Aorta (tissue), 5 donors: ENCODE measurements around the gene SNX9. TPM values are rescaled to one million over a fixed set of nuclear protein-coding genes. Genes with fewer than 3 reads are reported as not detected.
"Not testable (repeated sequence)": the region's sequence is repeated elsewhere in the genome, so short reads cannot be mapped to it uniquely, and the experiment has no call there.

Experiments
- ATAC-seq: fragments of 200-7000 bp; cut with Tn5 transposase; one replicate; pipeline ENCODE4 v1.9.1; 2022; ENCODE audit warnings: moderate library complexity; ENCODE audit not compliant: low FRiP score
- DNase-seq, 2 donors: peaks; one replicate each; pipeline ENCODE4 v3.0.0-alpha.2; 2020
- H3K27ac ChIP-seq, 2 donors: one replicate each; pipeline ENCODE4 v1.5.1; 2013; ENCODE audit warnings: low read length in 2 of 2, mild to moderate bottlenecking in 2 of 2, moderate library complexity in 2 of 2, control low read depth in 1 of 2, inconsistent platforms in 1 of 2, low read depth in 1 of 2
- H3K27me3 ChIP-seq, 2 donors: one replicate each; pipeline ENCODE4 v1.6.1; 2013; ENCODE audit warnings: control low read depth in 1 of 2, low read length in 1 of 2, mild to moderate bottlenecking in 1 of 2, moderate library complexity in 1 of 2; ENCODE audit not compliant: insufficient read depth in 2 of 2, control insufficient read depth in 1 of 2
- H3K36me3 ChIP-seq, 2 donors: one replicate each; pipeline ENCODE4 v1.6.1; 2013; ENCODE audit warnings: control low read depth in 1 of 2, low read length in 1 of 2, mild to moderate bottlenecking in 1 of 2; ENCODE audit not compliant: insufficient read depth in 2 of 2, control insufficient read depth in 1 of 2
- H3K4me1 ChIP-seq, 2 donors: one replicate each; pipeline ENCODE4 v1.6.1; 2013; ENCODE audit warnings: low read length in 2 of 2, control low read depth in 1 of 2, mild to moderate bottlenecking in 1 of 2, moderate library complexity in 1 of 2; ENCODE audit not compliant: insufficient read depth in 2 of 2, control insufficient read depth in 1 of 2
- H3K4me3 ChIP-seq, 2 donors: one replicate each; pipeline ENCODE4 v1.5.1; 2013; ENCODE audit warnings: low read length in 2 of 2, control low read depth in 1 of 2, mild to moderate bottlenecking in 1 of 2
- H3K9me3 ChIP-seq: one replicate; pipeline ENCODE4 v1.6.1; 2013; ENCODE audit warnings: mild to moderate bottlenecking, low read length; ENCODE audit not compliant: control insufficient read depth
- WGBS, 2 donors: extraction: QIAGEN DNeasy Blood & Tissue Kit; methylation state at CpG; one replicate each; pipeline ENCODE4 v1.1.7; 2013; 5-methylcytosine and 5-hydroxymethylcytosine counted together
- intact Hi-C, 2 donors: fragments of 100-400 bp; cut with DNase I; formaldehyde crosslinking; loops; one replicate each; pipeline versions ENCODE4 v1.14.2 to v1.15.0; 2022
- polyA plus RNA-seq, 2 donors: library from polyadenylated mRNA; stranded (reverse); fragments of 200-250 nt; gene quantifications; one replicate each; pipeline ENCODE4 v1.2.3, GENCODE V29; 2013
- total RNA-seq, 2 donors: library from RNA; stranded (reverse); fragmentation: NEBNext Ultra II Directional; extraction: Animal tissue kit (Norgen Biotek cat#: 25700); gene quantifications; one replicate each; pipeline ENCODE4 v1.2.1, GENCODE V29; 2021
- donor health status: healthy with polysubstance abuse.
- donor health status: Bipolar disorder and iron deficiency.
- donor health status: DM: no; HTN: no; CAD: no.
- donor health status: DM: no; HTN: no; CAD: no.
- donor health status: DM: yes; HTN: yes; CAD: no.

Gene SNX9
- total and polyA plus RNA-seq, 4 donors, result 50.6 to 95.5 (median 82.1) TPM

DNA sequence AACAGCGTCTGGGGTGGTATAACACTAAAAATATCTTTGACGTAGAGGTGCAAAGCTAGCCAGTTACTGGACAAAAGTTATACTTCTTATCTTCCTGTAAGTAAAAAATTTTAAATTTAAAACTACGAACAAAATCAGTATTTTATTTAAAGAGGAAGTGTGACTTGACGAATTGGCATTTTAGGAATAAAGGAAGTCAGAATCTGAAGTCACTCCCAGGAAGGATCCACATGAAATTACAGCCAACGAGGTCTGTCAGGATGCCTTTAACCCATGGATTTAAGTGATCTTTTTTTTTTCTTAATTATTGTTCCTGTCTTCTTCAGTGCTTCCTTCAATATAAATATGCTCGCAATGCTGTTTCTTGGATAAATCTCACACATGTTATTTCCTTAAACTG, 27.2 kb upstream of the SNX9 start:
- H3K27ac ChIP-seq, result no peak overlapping the region
- H3K9me3 ChIP-seq, result no peaks in the 10 kb centered on the region
- WGBS, 2 donors, result 15 to 18% methylated on average over 6 of the region's 6 CpGs
- DNase-seq (no peak), ATAC-seq (no peak)
- H3K4me1 ChIP-seq, result no peaks in the 10 kb centered on the region
- intact Hi-C loops, result no loop called here
- no peaks in the 10 kb centered on the region for H3K36me3 ChIP-seq
- no peaks in the 10 kb centered on the region for H3K27me3 ChIP-seq
- no peak overlapping the region for H3K4me3 ChIP-seq

DNA sequence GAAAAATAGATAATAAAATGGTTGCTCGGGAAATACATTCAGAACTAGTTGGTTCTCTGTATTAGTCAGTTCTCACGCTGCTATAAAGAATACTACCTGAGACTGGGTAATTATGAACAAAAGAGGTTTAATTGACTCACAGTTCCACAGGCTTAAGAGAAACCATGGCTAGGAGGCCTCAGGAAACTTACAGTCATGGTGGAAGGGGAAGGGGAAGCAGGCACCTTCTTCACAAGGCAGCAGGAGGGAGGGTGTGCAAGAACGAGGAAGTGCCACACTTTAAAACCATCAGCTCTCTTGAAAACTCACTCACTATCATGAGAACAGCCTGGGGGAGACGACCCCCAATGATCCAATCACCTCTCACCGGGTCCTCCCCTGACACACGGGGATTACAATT, 24.2 kb upstream of the SNX9 start:
- intact Hi-C loops, result no loop called here

DNA sequence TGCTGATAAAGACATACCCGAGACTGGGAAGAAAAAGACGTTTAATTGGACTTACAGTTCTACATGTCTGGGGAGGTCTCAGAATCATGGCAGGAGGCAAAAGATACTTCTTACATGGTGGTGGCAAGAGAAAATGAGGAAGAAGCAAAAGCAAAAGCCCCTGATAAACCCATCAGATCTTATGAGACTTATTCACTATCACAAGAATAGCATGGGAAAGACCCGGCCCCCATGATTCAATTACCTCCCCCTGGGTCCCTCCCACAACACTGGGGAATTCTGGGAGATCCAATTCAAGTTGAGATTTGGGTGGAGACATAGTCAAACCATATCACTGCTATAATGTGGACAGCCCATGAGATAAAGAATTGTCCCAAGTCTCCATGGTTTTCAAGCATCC, 23.5 kb upstream of the SNX9 start:
- H3K27ac ChIP-seq, ATAC-seq, H3K9me3 ChIP-seq, H3K4me1 ChIP-seq, intact Hi-C loops, H3K36me3 ChIP-seq, H3K4me3 ChIP-seq, DNase-seq, H3K27me3 ChIP-seq: not testable (repeated sequence)
- 83 to 91% methylated on average over 3 of the region's 3 CpGs for WGBS, 2 donors

More for the DNA sequence above, 24.2 kb upstream of the SNX9 start:
- Histone ChIP-seq H3K4me3 (no peak overlapping the region), H3K4me1 (no peaks in the 10 kb centered on the region), H3K27ac (no peak overlapping the region), H3K27me3 (no peaks in the 10 kb centered on the region), H3K9me3 (no peaks in the 10 kb centered on the region), H3K36me3 (no peaks in the 10 kb centered on the region)
- 89 to 94% methylated on average over 6 of the region's 6 CpGs for WGBS, 2 donors
- no peak for DNase-seq
- ATAC-seq, result no peak

DNA sequence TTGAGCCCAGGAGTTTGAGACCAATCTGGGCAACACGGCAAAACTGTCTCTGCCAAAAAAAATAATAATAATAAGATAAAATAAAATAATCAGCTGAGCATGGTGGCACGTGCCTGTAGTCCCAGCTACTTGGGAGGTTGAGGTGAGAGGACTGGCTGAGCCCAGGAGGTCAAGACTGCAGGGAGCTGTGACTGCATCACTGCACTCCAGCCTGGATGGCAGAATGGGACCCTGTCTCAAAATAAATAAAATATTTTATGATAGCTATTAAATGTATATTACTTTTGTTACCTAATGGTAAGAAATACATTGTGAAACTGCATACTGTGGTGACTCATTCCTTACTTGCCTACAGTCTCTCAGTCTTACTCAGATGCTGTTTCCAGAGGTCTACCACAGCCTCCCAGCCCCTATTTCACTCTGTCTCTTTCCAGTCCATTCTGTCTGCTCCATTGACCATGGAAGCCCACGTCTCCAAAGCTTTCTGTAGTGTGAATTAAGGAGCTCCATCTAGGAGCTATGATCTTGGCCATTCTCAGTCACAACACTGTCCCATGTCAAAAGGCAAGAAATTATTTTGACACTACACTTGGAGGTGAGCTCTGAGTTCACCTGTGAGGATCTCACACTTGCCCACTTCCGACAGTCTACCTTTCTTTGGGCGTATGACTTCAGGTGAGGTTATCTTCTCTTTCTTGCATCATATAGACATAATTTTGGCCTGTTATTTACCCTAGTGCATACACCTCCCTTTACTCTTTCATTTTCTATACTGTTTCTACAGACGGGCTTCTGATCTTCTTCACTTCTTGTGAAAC, 22.4 kb upstream of the SNX9 start:
- H3K27ac ChIP-seq, result no peak overlapping the region
- DNase-seq (no peak), ATAC-seq (no peak)
- H3K4me3 ChIP-seq, result no peak overlapping the region
- intact Hi-C loops, result no loop called here
- 77 to 81% methylated on average over 6 of the region's 6 CpGs for WGBS, 2 donors
- no peaks in the 10 kb centered on the region for H3K27me3 ChIP-seq
- no peaks in the 10 kb centered on the region for H3K36me3 ChIP-seq
- no peaks in the 10 kb centered on the region for H3K4me1 ChIP-seq
- H3K9me3 ChIP-seq, result no peaks in the 10 kb centered on the region

DNA sequence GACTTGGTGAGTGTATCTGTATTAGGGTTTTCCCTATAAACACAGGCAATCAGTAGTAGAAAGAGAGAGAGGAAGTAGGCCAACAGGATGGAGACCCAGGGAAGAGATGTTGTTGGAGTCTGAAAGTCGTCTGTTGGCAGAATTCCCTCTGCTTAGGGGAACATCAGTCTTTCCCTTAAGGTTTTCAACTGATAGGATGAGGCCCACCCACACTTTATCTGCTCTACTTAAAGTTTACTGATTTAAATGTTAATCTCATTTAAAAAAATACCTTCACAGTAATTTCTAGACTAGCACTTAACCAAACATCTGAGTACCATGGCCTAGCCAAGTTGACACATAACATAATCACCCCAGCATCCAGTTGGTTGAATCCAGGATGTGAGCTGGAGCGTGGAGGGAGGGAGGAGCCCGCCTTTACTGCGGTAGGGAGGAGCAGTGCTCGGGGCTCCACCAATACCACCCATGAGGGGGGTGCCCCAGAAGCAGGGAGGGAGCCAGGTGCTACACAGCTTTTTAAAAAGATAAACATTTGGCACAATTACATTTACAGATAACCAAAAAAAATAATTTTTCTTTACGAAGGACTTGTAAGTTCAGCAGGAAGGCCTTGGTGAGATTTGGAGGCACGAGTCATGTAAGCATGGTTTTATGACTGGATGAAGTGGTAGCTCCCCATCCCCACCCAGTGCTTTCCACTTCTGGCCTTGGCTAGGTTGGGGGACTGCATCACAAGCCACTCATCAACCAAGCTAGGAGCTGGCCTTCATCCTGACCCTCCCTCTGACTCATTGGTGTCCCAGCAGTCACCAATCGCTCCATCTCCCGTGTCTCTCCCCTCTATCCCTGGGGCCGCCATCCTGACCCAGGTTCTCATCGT, 18.4 kb upstream of the SNX9 start:
- H3K27me3 ChIP-seq, result no peaks in the 10 kb centered on the region
- ATAC-seq (no peak), DNase-seq (no peak)
- no peaks in the 10 kb centered on the region for H3K9me3 ChIP-seq
- H3K4me3 ChIP-seq, result no peak overlapping the region
- no peaks in the 10 kb centered on the region for H3K4me1 ChIP-seq
- no peak overlapping the region for H3K27ac ChIP-seq
- WGBS, 2 donors, result 89 to 91% methylated on average over 11 of the region's 11 CpGs
- no peaks in the 10 kb centered on the region for H3K36me3 ChIP-seq
- intact Hi-C loops, result no loop called here

DNA sequence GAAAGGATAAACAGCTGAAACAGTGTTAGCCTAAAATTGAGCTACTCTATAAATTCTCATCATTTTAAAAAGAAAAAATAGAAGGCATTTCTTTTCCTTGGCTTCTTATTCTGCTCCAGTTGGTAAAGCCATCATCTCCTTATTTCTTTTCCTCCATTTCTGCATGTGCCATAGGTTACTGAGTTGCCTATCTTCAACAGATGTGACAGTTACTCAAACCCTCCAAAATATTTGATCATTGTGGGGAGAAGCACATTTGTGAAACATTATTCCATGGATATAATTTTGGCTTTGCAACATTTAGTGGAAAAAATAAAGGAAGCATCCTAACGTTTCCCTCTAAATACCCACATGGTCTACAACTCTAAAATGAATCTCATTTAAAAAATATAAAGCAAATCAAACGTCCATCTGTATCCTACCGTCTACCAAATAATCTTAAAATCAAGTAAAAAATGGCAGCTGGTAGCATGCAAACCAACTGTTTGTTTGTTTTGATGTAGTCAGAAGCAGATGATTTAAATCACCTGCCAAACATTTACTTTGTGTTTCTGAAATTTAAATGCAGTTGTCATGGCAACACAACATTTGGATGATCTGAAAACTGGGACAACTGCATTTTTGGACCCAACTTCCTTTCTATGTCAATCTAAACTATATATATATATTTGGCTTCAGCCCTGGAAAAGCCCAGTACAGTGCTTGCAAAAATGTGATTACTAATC, 16.8 kb upstream of the SNX9 start:
- Histone ChIP-seq H3K9me3 (no peaks in the 10 kb centered on the region), H3K27me3 (no peaks in the 10 kb centered on the region), H3K36me3 (no peaks in the 10 kb centered on the region), H3K4me3 (no peak overlapping the region), H3K27ac (no peak overlapping the region), H3K4me1 (no peaks in the 10 kb centered on the region)
- ATAC-seq (no peak), DNase-seq (no peak)
- intact Hi-C loops, result no loop called here
- WGBS, 2 donors, result 73 to 76% methylated on average over 3 of the region's 3 CpGs

DNA sequence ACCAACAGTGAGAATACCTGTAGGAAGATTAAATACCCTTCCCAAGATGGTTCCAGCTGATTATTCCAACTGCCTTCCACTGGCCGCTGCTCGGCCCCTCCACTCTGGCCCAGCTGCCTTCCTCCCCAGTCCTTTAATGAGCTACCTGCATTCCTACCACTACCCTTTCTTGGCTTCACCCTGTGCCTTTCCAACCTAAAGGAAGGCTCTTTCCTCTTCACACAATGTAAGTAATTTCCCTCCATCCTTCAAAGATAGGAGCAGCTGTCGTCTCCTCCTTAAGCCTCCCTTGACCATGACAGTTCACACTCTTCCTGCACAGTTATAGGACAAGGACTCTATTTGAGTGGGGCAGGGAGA, 16.2 kb upstream of the SNX9 start:
- Histone ChIP-seq H3K27me3 (no peaks in the 10 kb centered on the region), H3K27ac (no peak overlapping the region), H3K4me1 (no peaks in the 10 kb centered on the region), H3K9me3 (no peaks in the 10 kb centered on the region), H3K36me3 (no peaks in the 10 kb centered on the region), H3K4me3 (no peak overlapping the region)
- no peak for DNase-seq
- no peak for ATAC-seq
- intact Hi-C loops, result no loop called here
- WGBS, 2 donors, result 96 to 98% methylated on average over 3 of the region's 3 CpGs

DNA sequence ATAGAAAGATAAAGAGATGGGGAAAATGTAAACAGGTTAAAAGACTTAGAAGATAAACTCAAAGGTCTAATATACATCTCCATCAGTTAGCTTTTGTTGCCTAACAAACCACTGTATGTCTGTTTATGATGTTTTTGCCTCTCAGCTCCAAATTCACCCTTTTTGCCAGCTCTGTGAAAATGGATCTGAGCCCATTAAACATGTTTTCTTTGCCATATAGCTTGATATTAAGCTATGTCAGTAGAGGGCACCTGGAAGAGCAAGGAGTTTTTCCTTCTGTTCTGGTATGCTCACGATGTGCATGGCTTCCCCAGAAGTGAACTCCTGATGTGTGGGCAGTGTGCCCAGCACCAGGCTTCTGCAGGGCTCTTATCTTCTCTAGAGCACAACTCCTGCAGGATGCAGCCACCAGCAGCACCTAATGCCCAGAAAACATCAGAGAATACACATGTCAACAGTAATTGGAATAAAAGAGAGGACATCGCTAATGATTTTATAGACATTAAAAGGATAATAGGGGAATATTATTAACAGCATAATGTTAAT, 14.6 kb upstream of the SNX9 start:
- H3K4me3 ChIP-seq, result no peak overlapping the region
- no peaks in the 10 kb centered on the region for H3K27me3 ChIP-seq
- no peak for ATAC-seq
- H3K36me3 ChIP-seq, result no peaks in the 10 kb centered on the region
- no peaks in the 10 kb centered on the region for H3K4me1 ChIP-seq
- intact Hi-C loops, result no loop called here
- H3K27ac ChIP-seq, result no peak overlapping the region
- H3K9me3 ChIP-seq, result no peaks in the 10 kb centered on the region
- WGBS, 2 donors, result 90 to 95% methylated on average over 2 of the region's 2 CpGs
- no peak for DNase-seq
